Measurements from ENCODE around the gene ARHGEF39.

The ARHGEF39 gene

GRCh38 chr9:35656348-35656747, 8.6 kb downstream of the ARHGEF39 start:
- H3K79me2 ChIP-seq (ENCODE audit: low read length): peaks cover 14% of the 10 kb centered on the region
- no peaks in the 10 kb centered on the region for H3K27me3 ChIP-seq (replicated peaks; ENCODE audit: insufficient read depth, low read length)
- H3K4me1 ChIP-seq (ENCODE audit: low read length): peaks cover 13% of the 10 kb centered on the region; the same call in 1 of the 2 replicates
- no peaks in the 10 kb centered on the region for H3K9me3 ChIP-seq (replicated peaks; ENCODE audit: insufficient read depth, low read length)
- H3K9me2 ChIP-seq (replicated peaks; ENCODE audit: insufficient read depth, low read length): no peaks in the 10 kb centered on the region
- no peak overlapping the region for H3K4me3 ChIP-seq (ENCODE audit: low read length)
- H3K4me2 ChIP-seq (ENCODE audit: low read depth, low read length): no peak overlapping the region
- H4K20me1 ChIP-seq (ENCODE audit: insufficient read depth, low read length): no peaks in the 10 kb centered on the region
- no peak for DNase-seq
- TF ChIP-seq EZH2 (optimal IDR thresholded peaks at IDR 0.05; ENCODE audit: low read depth, low read length) (no peak), EZH2phosphoT487 (IDR thresholded peaks at IDR 0.05; ENCODE audit: low read length) (no peak), CTCF (IDR thresholded peaks at IDR 0.05; ENCODE audit: low read length) (no peak)
- no peak overlapping the region for H3K27ac ChIP-seq (ENCODE audit: low read length)
- no peak overlapping the region for H2AFZ ChIP-seq (ENCODE audit: low read length)
- H3K36me3 ChIP-seq (replicated peaks; ENCODE audit: insufficient read depth, low read length): no peaks in the 10 kb centered on the region
- peaks cover 20% of the 10 kb centered on the region for H3F3A ChIP-seq (ENCODE audit: insufficient read depth, low read length)
- H3K9ac ChIP-seq (ENCODE audit: low read length): no peak overlapping the region

GRCh38 chr9:35653611-35654010, 11.4 kb downstream of the ARHGEF39 start:
- 0 out of 2 replicates have a peak, but pooled peaks cover 4% of the 10 kb centered on the region for H3K4me1 ChIP-seq (ENCODE audit: low read length)
- no peak overlapping the region for H3K27ac ChIP-seq (ENCODE audit: low read length)
- no peak for TF ChIP-seq EZH2phosphoT487 (IDR thresholded peaks at IDR 0.05; ENCODE audit: low read length)
- no peak for TF ChIP-seq EZH2 (optimal IDR thresholded peaks at IDR 0.05; ENCODE audit: low read depth, low read length)
- TF ChIP-seq CTCF (IDR thresholded peaks at IDR 0.05; ENCODE audit: low read length): no peak
- no peak for DNase-seq
- H2AFZ ChIP-seq (ENCODE audit: low read length): no peak overlapping the region
- H3K36me3 ChIP-seq (replicated peaks; ENCODE audit: insufficient read depth, low read length): no peaks in the 10 kb centered on the region
- peaks cover 13% of the 10 kb centered on the region for H3F3A ChIP-seq (ENCODE audit: insufficient read depth, low read length)
- no peaks in the 10 kb centered on the region for H3K27me3 ChIP-seq (replicated peaks; ENCODE audit: insufficient read depth, low read length)
- no peak overlapping the region for H3K4me2 ChIP-seq (ENCODE audit: low read depth, low read length)
- no peaks in the 10 kb centered on the region; the same call in 1 of the 2 replicates for H3K79me2 ChIP-seq (ENCODE audit: low read length)
- no peaks in the 10 kb centered on the region for H3K9me3 ChIP-seq (replicated peaks; ENCODE audit: insufficient read depth, low read length)
- H3K4me3 ChIP-seq (ENCODE audit: low read length): no peak overlapping the region
- no peak overlapping the region for H3K9ac ChIP-seq (ENCODE audit: low read length)
- H4K20me1 ChIP-seq (ENCODE audit: insufficient read depth, low read length): no peaks in the 10 kb centered on the region
- no peaks in the 10 kb centered on the region for H3K9me2 ChIP-seq (replicated peaks; ENCODE audit: insufficient read depth, low read length)

- DNase-seq: no peak
- TF ChIP-seq EZH2phosphoT487 (IDR thresholded peaks at IDR 0.05; ENCODE audit: low read length) (no peak), CTCF (IDR thresholded peaks at IDR 0.05; ENCODE audit: low read length) (no peak), EZH2 (optimal IDR thresholded peaks at IDR 0.05; ENCODE audit: low read depth, low read length) (no peak)
- H3K9ac ChIP-seq (ENCODE audit: low read length): no peak overlapping the region
- no peak overlapping the region for H3K27ac ChIP-seq (ENCODE audit: low read length)
- H3K4me2 ChIP-seq (ENCODE audit: low read depth, low read length): no peak overlapping the region
- H3K27me3 ChIP-seq (replicated peaks; ENCODE audit: insufficient read depth, low read length): no peaks in the 10 kb centered on the region
- no peaks in the 10 kb centered on the region for H4K20me1 ChIP-seq (ENCODE audit: insufficient read depth, low read length)
- H3K9me2 ChIP-seq (replicated peaks; ENCODE audit: insufficient read depth, low read length): no peaks in the 10 kb centered on the region
- H2AFZ ChIP-seq (ENCODE audit: low read length): no peak overlapping the region
- H3K4me1 ChIP-seq (ENCODE audit: low read length): 0 out of 2 replicates have a peak, but pooled peaks cover 4% of the 10 kb centered on the region
- no peaks in the 10 kb centered on the region for H3K36me3 ChIP-seq (replicated peaks; ENCODE audit: insufficient read depth, low read length)
- no peaks in the 10 kb centered on the region for H3K9me3 ChIP-seq (replicated peaks; ENCODE audit: insufficient read depth, low read length)
- H3F3A ChIP-seq (ENCODE audit: insufficient read depth, low read length): peaks cover 6% of the 10 kb centered on the region
- H3K79me2 ChIP-seq (ENCODE audit: low read length): no peaks in the 10 kb centered on the region
- no peak overlapping the region for H3K4me3 ChIP-seq (ENCODE audit: low read length)
Measured at GRCh38 chr9:35652829-35653209, 12.2 kb downstream of the ARHGEF39 start.

Measured in MM.1S (cell line).